GM23248 (cell line): Measurements from ENCODE around the gene GPATCH1. TPM values are rescaled to one million over a fixed set of nuclear protein-coding genes. Genes with fewer than 3 reads are reported as not detected.

ENCODE experiments used
- DNase-seq: peaks from one replicate; pipeline ENCODE4 v3.0.0-alpha.2; 2015
- H2AFZ ChIP-seq: fragments of 200-600 bp; sonication (generic); 2 replicates; pipeline ENCODE4 v1.6.1; 2016; ENCODE audit warnings: antibody characterized with exemption
- H3F3A ChIP-seq: fragments of 200-600 bp; sonication (generic); 2 replicates; pipeline ENCODE4 v1.6.1; 2016; ENCODE audit warnings: mild to moderate bottlenecking, antibody characterized with exemption, mixed run types; ENCODE audit not compliant: insufficient read depth
- H3K27ac ChIP-seq: fragments of 200-600 bp; sonication (generic); 2 replicates; pipeline ENCODE4 v1.5.1; 2016; ENCODE audit warnings: mild to moderate bottlenecking
- H3K27me3 ChIP-seq: fragments of 200-600 bp; sonication (generic); replicated peaks from 2 replicates; pipeline ENCODE4 v1.6.1; 2016; ENCODE audit warnings: mild to moderate bottlenecking; ENCODE audit not compliant: insufficient read depth
- H3K36me3 ChIP-seq: fragments of 200-600 bp; sonication (generic); 2 replicates; pipeline ENCODE4 v1.6.1; 2016; ENCODE audit warnings: low read depth, mild to moderate bottlenecking
- H3K4me1 ChIP-seq: fragments of 200-600 bp; sonication (generic); 2 replicates; pipeline ENCODE4 v1.6.1; 2016; ENCODE audit warnings: mild to moderate bottlenecking; ENCODE audit not compliant: insufficient read depth
- H3K4me2 ChIP-seq: fragments of 200-600 bp; sonication (generic); one replicate; pipeline ENCODE4 v1.6.1; 2016; ENCODE audit warnings: mild to moderate bottlenecking; ENCODE audit not compliant: unreplicated experiment
- H3K4me3 ChIP-seq: fragments of 200-600 bp; sonication (generic); 2 replicates; pipeline ENCODE4 v1.5.1; 2016; ENCODE audit warnings: mild to moderate bottlenecking
- H3K79me2 ChIP-seq: fragments of 200-600 bp; sonication (generic); 2 replicates; pipeline ENCODE4 v1.6.1; 2016; ENCODE audit warnings: mild to moderate bottlenecking; ENCODE audit not compliant: insufficient read depth
- H3K9ac ChIP-seq: fragments of 200-600 bp; sonication (generic); 2 replicates; pipeline ENCODE4 v1.6.1; 2016; ENCODE audit warnings: mild to moderate bottlenecking
- H3K9me2 ChIP-seq: fragments of 200-600 bp; sonication (generic); 2 replicates; pipeline ENCODE4 v1.6.1; 2016; ENCODE audit warnings: mixed run types, mild to moderate bottlenecking, moderate library complexity; ENCODE audit not compliant: insufficient read depth
- H3K9me3 ChIP-seq: fragments of 200-600 bp; sonication (generic); one replicate; pipeline ENCODE4 v1.6.1; 2017; ENCODE audit warnings: low read depth
- H4K20me1 ChIP-seq: fragments of 200-600 bp; sonication (generic); 2 replicates; pipeline ENCODE4 v1.6.0; 2016; ENCODE audit not compliant: insufficient read depth
- EZH2 ChIP-seq: fragments of 200-600 bp; sonication (generic); IDR thresholded peaks from 2 replicates; pipeline ENCODE4 v1.6.1; 2018; ENCODE audit warnings: antibody characterized with exemption, mild to moderate bottlenecking; ENCODE audit not compliant: insufficient read depth, poor library complexity, severe bottlenecking
- EZH2phosphoT487 ChIP-seq: fragments of 200-600 bp; sonication (generic); IDR thresholded peaks from 2 replicates; pipeline ENCODE4 v1.6.1; 2018; ENCODE audit warnings: antibody characterized with exemption, moderate library complexity, mild to moderate bottlenecking, low read depth; ENCODE audit not compliant: insufficient read depth
- WGBS, 2 experiments: methylation state at CpG; one replicate each; pipeline ENCODE4 v1.1.6; 2015 to 2017; ENCODE audit warnings: low lambda C conversion rate in 2 of 2, low coverage in 1 of 2; ENCODE audit errors: missing lambda C conversion rate in 2 of 2; 5-methylcytosine and 5-hydroxymethylcytosine counted together
- in situ Hi-C: fragments of 300-500 bp; cut with MboI; formaldehyde crosslinking; loops from 2 replicates; pipeline ENCODE4 v1.15.0; 2020
- polyA plus RNA-seq: library from polyadenylated mRNA; unstranded; fragments of >200 nt; fragmentation: Nextera tagmentation; extraction: Ambion mirVana; gene quantifications from 2 replicates; pipeline ENCODE4 v1.2.1, GENCODE V29; 2016
- small RNA-seq: library from RNA; depleted of rRNA; stranded (forward); fragments of <200 nt; gene quantifications from one replicate; pipeline ENCODE3, GENCODE V24; 2014; ENCODE audit warnings: low read depth, low replicate concordance
- total RNA-seq: library from RNA; depleted of rRNA; stranded (reverse); fragments of >200 nt; shearing (Covaris generic); gene quantifications from 2 replicates; pipeline ENCODE4 v1.2.3, GENCODE V29; 2014; rRNA removed

GPATCH1 gene
- total and polyA plus RNA-seq, 2 experiments from 2014 or later: 5.1 to 6.5 TPM

DNA sequence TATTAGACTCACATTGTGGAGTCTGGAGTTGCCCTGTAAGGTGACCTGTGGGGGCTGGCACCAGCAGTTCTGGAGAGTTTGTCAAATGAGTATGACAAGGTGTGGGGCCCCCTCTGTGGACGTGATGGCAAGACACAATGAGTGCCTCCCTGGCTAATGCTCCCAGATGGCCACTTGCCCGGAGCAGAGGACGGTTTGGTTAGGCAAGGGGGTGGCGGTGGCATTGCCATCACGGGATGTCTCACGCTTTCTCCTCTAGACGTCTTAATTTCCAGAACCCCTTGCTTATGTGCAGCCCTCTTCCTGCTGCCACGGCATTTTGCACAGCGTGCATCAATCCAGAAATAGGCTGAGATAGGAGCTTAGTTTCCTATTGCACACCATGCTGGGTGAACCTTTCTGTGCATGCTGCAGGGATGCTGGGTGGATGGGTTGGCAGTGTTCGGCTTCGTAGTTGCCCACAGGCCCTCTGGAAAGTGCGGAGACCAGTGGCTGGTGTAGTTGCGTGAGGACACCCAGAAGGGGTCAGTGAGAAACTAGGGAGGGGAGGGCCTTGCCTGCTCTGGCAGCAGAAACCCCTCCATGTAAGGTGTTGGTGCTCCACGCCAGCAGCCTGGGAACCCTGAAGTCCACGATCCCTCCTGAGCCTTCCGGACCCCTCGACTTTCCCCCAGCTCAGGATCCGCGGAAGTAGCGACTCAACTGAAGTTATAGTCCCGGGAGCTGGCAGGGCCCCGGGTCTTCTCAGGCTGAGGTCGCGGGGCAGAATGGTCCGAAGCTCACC is 95.1 kb downstream of the GPATCH1 start:
- Histone ChIP-seq H3K36me3 (no peaks in the 10 kb centered on the region), H3K27ac (peak overlapping the region; percentile 81), H3F3A (peaks cover 9% of the 10 kb centered on the region), H2AFZ (peak overlapping the region; percentile 85), H3K4me3 (peak overlapping the region; percentile 79), H3K79me2 (peaks cover 10% of the 10 kb centered on the region), H3K4me1 (peaks cover 13% of the 10 kb centered on the region), H3K9ac (peak overlapping the region; percentile 91), H3K9me3 (no peaks in the 10 kb centered on the region), H3K9me2 (no peaks in the 10 kb centered on the region), H3K4me2 (peak overlapping the region; percentile 66), H4K20me1 (no peaks in the 10 kb centered on the region), H3K27me3 (no peaks in the 10 kb centered on the region)
- in situ Hi-C loops: no loop called here
- 14 to 15% methylated on average over 24 to 25 of the region's 25 CpGs for WGBS, 2 experiments
- TF ChIP-seq EZH2 (no peak), EZH2phosphoT487 (no peak)
- DNase-seq: peak; percentile 64

DNA sequence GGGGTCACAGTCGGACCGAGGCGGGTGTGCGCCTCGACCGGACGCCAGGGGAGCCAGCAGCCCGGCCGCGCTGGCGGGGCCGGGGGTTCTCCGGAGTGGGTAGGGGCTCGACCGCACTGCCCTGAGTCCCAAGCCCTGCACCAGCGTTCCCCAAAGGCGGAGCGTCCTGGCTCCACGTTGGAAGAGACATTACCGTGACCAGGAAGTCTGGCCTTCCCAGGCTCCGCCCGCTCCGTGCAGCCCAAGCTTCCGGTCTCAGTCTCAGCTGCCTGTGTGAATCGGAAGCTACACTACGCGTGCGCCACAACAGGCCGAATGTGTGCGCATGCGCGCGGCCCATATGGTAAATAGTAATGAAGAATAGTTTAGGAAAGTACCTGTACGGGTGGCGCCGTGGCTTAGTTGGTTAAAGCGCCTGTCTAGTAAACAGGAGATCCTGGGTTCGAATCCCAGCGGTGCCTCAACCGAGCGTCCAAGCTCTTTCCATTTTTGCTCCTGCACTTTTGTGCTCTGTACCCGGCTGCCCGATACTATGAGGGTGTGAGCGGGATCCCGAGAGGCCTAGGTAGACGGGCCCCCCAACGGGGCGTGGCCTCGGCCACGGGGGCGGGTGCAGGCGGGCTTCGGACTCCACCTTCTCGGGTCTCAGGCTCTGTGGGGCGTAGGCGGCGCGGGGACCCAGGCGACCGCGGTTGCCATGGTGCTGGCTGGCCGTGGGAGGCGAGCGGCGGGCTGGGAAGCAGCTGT is 95.9 kb downstream of the GPATCH1 start:
- Histone ChIP-seq H3K79me2 (peaks cover 10% of the 10 kb centered on the region), H4K20me1 (no peaks in the 10 kb centered on the region), H3F3A (peaks cover 9% of the 10 kb centered on the region), H3K4me2 (peak overlapping the region; percentile 83), H3K27me3 (no peaks in the 10 kb centered on the region), H3K4me1 (peaks cover 10% of the 10 kb centered on the region), H3K9me3 (no peaks in the 10 kb centered on the region), H3K27ac (peak overlapping the region; percentile 81), H3K4me3 (peak overlapping the region; percentile 79), H3K36me3 (no peaks in the 10 kb centered on the region), H3K9ac (peak overlapping the region; percentile 91), H2AFZ (peak overlapping the region; percentile 85), H3K9me2 (no peaks in the 10 kb centered on the region)
- TF ChIP-seq EZH2 (no peak), EZH2phosphoT487 (no peak)
- 1% methylated on average over 52 to 65 of the region's 65 CpGs for WGBS, 2 experiments
- peak; percentile 98 for DNase-seq
- in situ Hi-C loops: no loop called here

DNA sequence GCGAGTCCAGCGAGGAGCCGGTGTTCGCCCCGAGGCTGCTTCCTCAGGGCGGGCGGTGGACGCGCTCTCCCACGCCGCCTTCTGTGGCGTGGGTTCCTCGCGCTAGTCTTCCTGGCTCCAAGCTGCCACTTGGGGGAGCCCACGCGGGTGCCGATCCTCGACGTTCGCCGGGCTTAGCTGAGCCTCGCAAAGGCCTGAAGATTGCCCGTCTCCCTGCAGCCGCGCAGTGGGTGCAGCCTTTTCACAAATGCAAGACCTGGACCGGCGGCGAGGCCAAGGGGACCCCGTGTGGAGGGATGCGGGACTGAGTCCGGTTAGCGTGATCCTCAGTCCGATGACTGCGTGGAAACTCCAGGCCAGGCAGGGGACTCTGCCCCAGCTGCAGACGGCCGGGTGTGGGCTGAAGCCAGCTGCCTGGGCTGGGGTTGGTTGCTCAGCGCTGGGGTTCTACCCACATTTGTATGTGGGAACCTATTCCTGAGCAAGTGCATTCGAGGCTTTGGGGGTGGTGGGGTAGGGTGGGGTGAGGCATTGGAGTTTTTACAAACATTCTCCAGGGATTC is 96.5 kb downstream of the GPATCH1 start:
- no peaks in the 10 kb centered on the region for H3K9me3 ChIP-seq
- peaks cover 6% of the 10 kb centered on the region for H3F3A ChIP-seq
- peaks cover 5% of the 10 kb centered on the region for H3K4me1 ChIP-seq
- WGBS, 2 experiments: 1% methylated on average over 37 to 38 of the region's 38 CpGs
- H4K20me1 ChIP-seq: no peaks in the 10 kb centered on the region
- peak overlapping the region; percentile 58 for H3K4me3 ChIP-seq
- peak; percentile 90 for DNase-seq
- peak overlapping the region; percentile 83 for H3K4me2 ChIP-seq
- no peaks in the 10 kb centered on the region for H3K27me3 ChIP-seq
- H3K36me3 ChIP-seq: no peaks in the 10 kb centered on the region
- peak overlapping the region; percentile 60 for H3K9ac ChIP-seq
- peak overlapping the region; percentile 73 for H3K27ac ChIP-seq
- H3K9me2 ChIP-seq: no peaks in the 10 kb centered on the region
- in situ Hi-C loops: no loop called here
- H3K79me2 ChIP-seq: peaks cover 10% of the 10 kb centered on the region
- H2AFZ ChIP-seq: peak overlapping the region; percentile 18; the same call in 1 of the 2 replicates
- no peak for TF ChIP-seq EZH2
- no peak for TF ChIP-seq EZH2phosphoT487

Small RNAs within 50 kb of the gene (small RNA-seq; reads per million reads assigned to genes)
- gene AC008521.1: not detected
- not detected for gene AC008521.2

Other genes with a start within 250 kb of the GPATCH1 start
- gene SLC7A9, start 211.4 kb upstream of the GPATCH1 start, total RNA-seq: not detected in 2 replicates
- not detected in 2 replicates for gene SLC7A9, start 211.4 kb upstream of the GPATCH1 start, polyA plus RNA-seq
- gene CEP89, start 109.2 kb upstream of the GPATCH1 start, total RNA-seq: 11.5 and 17.1 TPM in 2 replicates
- 30.1 and 30.5 TPM in 2 replicates for gene CEP89, start 109.2 kb upstream of the GPATCH1 start, polyA plus RNA-seq
- 1.3 and 2.4 TPM in 2 replicates for gene FAAP24, start 108.9 kb upstream of the GPATCH1 start, total RNA-seq
- 3.1 and 5.8 TPM in 2 replicates for gene FAAP24, start 108.9 kb upstream of the GPATCH1 start, polyA plus RNA-seq
- gene RHPN2, start 16.3 kb upstream of the GPATCH1 start, total RNA-seq: 1.3 and 4.8 TPM in 2 replicates
- gene RHPN2, start 16.3 kb upstream of the GPATCH1 start, polyA plus RNA-seq: 1.5 and 1.9 TPM in 2 replicates
- not detected in 2 replicates for gene WDR88, start 50.9 kb downstream of the GPATCH1 start, total RNA-seq
- 0.10 TPM in 2 replicates for gene WDR88, start 50.9 kb downstream of the GPATCH1 start, polyA plus RNA-seq
- gene LRP3, start 113.1 kb downstream of the GPATCH1 start, total RNA-seq: 58.3 and 59.9 TPM in 2 replicates
- 2.9 TPM in 2 replicates for gene LRP3, start 113.1 kb downstream of the GPATCH1 start, polyA plus RNA-seq
- gene SLC7A10, start 144.7 kb downstream of the GPATCH1 start, total RNA-seq: not detected in 2 replicates
- not detected in 2 replicates for gene SLC7A10, start 144.7 kb downstream of the GPATCH1 start, polyA plus RNA-seq
- gene CEBPA, start 221.4 kb downstream of the GPATCH1 start, total RNA-seq: 0.22 and 0.63 TPM in 2 replicates
- gene CEBPA, start 221.4 kb downstream of the GPATCH1 start, polyA plus RNA-seq: not detected in 2 replicates